IMR-90 (cell line): ENCODE measurements around the gene HMGN4. TPM values are rescaled to one million over a fixed set of nuclear protein-coding genes. Genes with fewer than 3 reads are reported as not detected.

Source experiments
- ATAC-seq: fragments of 200-7000 bp; cut with Tn5 transposase; 2 replicates; pipeline ENCODE4 v1.9.1; 2020; ENCODE audit warnings: low read depth, mild to moderate bottlenecking, moderate library complexity
- BruUV-seq: library from RNA; stranded (reverse); fragments of 400-500 nt; replicated peaks from 2 replicates; lab custom pipeline; 2021; lab: Mats Ljungman, UMichigan
- CTCF ChIA-PET: fragments of 300-600 bp; formaldehyde crosslinking; extraction: SDS; loops from one replicate; lab custom pipeline; 2021; ENCODE audit warnings: antibody characterized with exemption; lab: Yijun Ruan, JAX
- POLR2A ChIA-PET: fragments of 300-600 bp; sonication (Branson Sonifier 250); formaldehyde crosslinking; loops from one replicate; lab custom pipeline; 2022; ENCODE audit warnings: antibody characterized with exemption; ENCODE audit not compliant: unreplicated experiment; lab: Charles Lee
- DNase-seq: peaks from one replicate; pipeline ENCODE4 v3.0.0; 2013
- H2AFZ ChIP-seq: replicated peaks from 2 replicates; pipeline ENCODE3; 2013; ENCODE audit warnings: low read length, mild to moderate bottlenecking; ENCODE audit not compliant: poor library complexity
- H2AK5ac ChIP-seq: 2 replicates; pipeline ENCODE4 v1.6.1; 2013; ENCODE audit warnings: low read depth, low read length, inconsistent platforms
- H2AK9ac ChIP-seq: replicated peaks from 2 replicates; pipeline ENCODE3; 2013; ENCODE audit warnings: mild to moderate bottlenecking, low read depth, low read length, moderate library complexity; ENCODE audit not compliant: poor library complexity
- H2BK120ac ChIP-seq: 2 replicates; pipeline ENCODE4 v1.6.1; 2013; ENCODE audit warnings: low read depth, low read length, inconsistent platforms
- H2BK15ac ChIP-seq: 3 replicates; pipeline ENCODE4 v1.6.1; 2013; ENCODE audit warnings: low read depth, low read length, inconsistent platforms
- H2BK20ac ChIP-seq: 2 replicates; pipeline ENCODE4 v1.6.1; 2013; ENCODE audit warnings: low read depth, mild to moderate bottlenecking, inconsistent platforms, low read length, moderate library complexity
- H2BK5ac ChIP-seq: 2 replicates; pipeline ENCODE4 v1.6.1; 2013; ENCODE audit warnings: mild to moderate bottlenecking, low read depth, low read length, inconsistent platforms; ENCODE audit not compliant: poor library complexity, severe bottlenecking
- H3K14ac ChIP-seq: replicated peaks from 2 replicates; pipeline ENCODE4 v1.6.1; 2013; ENCODE audit warnings: low read depth, low read length, inconsistent platforms
- H3K18ac ChIP-seq: 2 replicates; pipeline ENCODE4 v1.6.1; 2013; ENCODE audit warnings: low read depth, low read length, control low read depth
- H3K23ac ChIP-seq: 2 replicates; pipeline ENCODE4 v1.6.1; 2013; ENCODE audit warnings: low read depth, low read length, inconsistent platforms
- H3K27ac ChIP-seq: 2 replicates; pipeline ENCODE4 v1.5.1; 2013; ENCODE audit warnings: mild to moderate bottlenecking, control low read depth, low read length; ENCODE audit not compliant: insufficient read depth
- H3K27me3 ChIP-seq: 2 replicates; pipeline ENCODE4 v1.6.1; 2013; ENCODE audit warnings: low read length; ENCODE audit not compliant: control insufficient read depth, insufficient read depth
- H3K36me3 ChIP-seq: 2 replicates; pipeline ENCODE4 v1.6.1; 2013; ENCODE audit warnings: low read length, mixed read lengths; ENCODE audit not compliant: control insufficient read depth, insufficient read depth
- H3K4ac ChIP-seq: 2 replicates; pipeline ENCODE4 v1.6.1; 2013; ENCODE audit warnings: low read depth, low read length, inconsistent platforms
- H3K4me1 ChIP-seq: 2 replicates; pipeline ENCODE4 v1.6.1; 2013; ENCODE audit warnings: low read length, mixed read lengths; ENCODE audit not compliant: control insufficient read depth, insufficient read depth
- H3K4me2 ChIP-seq: 2 replicates; pipeline ENCODE4 v1.6.1; 2013; ENCODE audit warnings: low read depth, mild to moderate bottlenecking, control low read depth, low read length, moderate library complexity
- H3K4me3 ChIP-seq: 2 replicates; pipeline ENCODE4 v1.5.1; 2013; ENCODE audit warnings: low read depth, mild to moderate bottlenecking, control low read depth, low read length, moderate library complexity; ENCODE audit not compliant: insufficient read depth
- H3K56ac ChIP-seq: 2 replicates; pipeline ENCODE4 v1.6.1; 2013; ENCODE audit warnings: low read length, inconsistent platforms; ENCODE audit not compliant: insufficient read depth; ENCODE audit errors: extremely low read depth
- H3K79me1 ChIP-seq, 2 experiments: 2 replicates each; pipeline ENCODE4 v1.6.1; 2013; ENCODE audit warnings: low read length in 2 of 2, inconsistent platforms in 1 of 2, low read depth in 1 of 2
- H3K9ac ChIP-seq: 2 replicates; pipeline ENCODE4 v1.6.1; 2013; ENCODE audit warnings: low read depth, low read length, control low read depth
- H3K9me1 ChIP-seq: 2 replicates; pipeline ENCODE4 v1.6.1; 2013; ENCODE audit warnings: low read length, inconsistent platforms; ENCODE audit not compliant: insufficient read depth
- H3K9me3 ChIP-seq: 2 replicates; pipeline ENCODE4 v1.6.1; 2013; ENCODE audit warnings: low read length; ENCODE audit not compliant: control insufficient read depth, insufficient read depth
- H4K20me1 ChIP-seq: 2 replicates; pipeline ENCODE4 v1.6.1; 2013; ENCODE audit warnings: low read length, inconsistent platforms; ENCODE audit not compliant: insufficient read depth
- H4K5ac ChIP-seq: 2 replicates; pipeline ENCODE4 v1.6.1; 2013; ENCODE audit warnings: mild to moderate bottlenecking, low read depth, low read length, control low read depth
- H4K8ac ChIP-seq, 2 experiments: 2 replicates each; pipeline ENCODE4 v1.6.1; 2013; ENCODE audit warnings: low read depth in 2 of 2, low read length in 2 of 2, control low read depth in 1 of 2, inconsistent platforms in 1 of 2
- H4K91ac ChIP-seq: 2 replicates; pipeline ENCODE4 v1.6.1; 2013; ENCODE audit warnings: low read depth, low read length, inconsistent platforms; ENCODE audit not compliant: insufficient read depth
- BHLHE40 ChIP-seq: fragments of 150-350 bp; IDR thresholded peaks from 2 replicates; pipeline ENCODE4 v1.6.1; 2016; ENCODE audit warnings: mild to moderate bottlenecking, low read depth, low read length
- CEBPB ChIP-seq: IDR thresholded peaks from 2 replicates; pipeline ENCODE4 v1.6.1; 2012; ENCODE audit warnings: low read depth, low read length, improper control_type of control experiment
- MAZ ChIP-seq: IDR thresholded peaks from 2 replicates; pipeline ENCODE4 v1.6.1; 2012; ENCODE audit warnings: low read depth, mild to moderate bottlenecking, low read length, improper control_type of control experiment, moderate library complexity, borderline replicate concordance
- POLR2A ChIP-seq: IDR thresholded peaks from 2 replicates; pipeline ENCODE4 v1.6.1; 2012; ENCODE audit warnings: mild to moderate bottlenecking, low read depth, low read length
- RAD21 ChIP-seq: IDR thresholded peaks from 2 replicates; pipeline ENCODE4 v1.6.1; 2012; ENCODE audit warnings: low read length, improper control_type of control experiment
- RFX5 ChIP-seq: IDR thresholded peaks from 2 replicates; pipeline ENCODE4 v1.8.0; 2012; ENCODE audit warnings: low read depth, mild to moderate bottlenecking, low read length, moderate library complexity
- WGBS, 2 experiments: methylation state at CpG; one replicate each; pipeline versions ENCODE4 v1.1.5 to v1.1.7; 2013; ENCODE audit warnings: missing lambda C conversion rate in 2 of 2; ENCODE audit not compliant: insufficient read length in 1 of 2; ENCODE audit errors: extremely low coverage in 2 of 2; 5-methylcytosine and 5-hydroxymethylcytosine counted together
- dilution Hi-C: fragments of 300-500 bp; cut with HindIII; formaldehyde crosslinking; loops from one replicate; pipeline ENCODE4 v1.14.3; 2018; ENCODE audit warnings: low sequenced_read_pairs; ENCODE audit not compliant: unreplicated experiment
- in situ Hi-C: fragments of 300-500 bp; cut with MboI; formaldehyde crosslinking; loops from 3 replicates; pipeline ENCODE4 v1.14.3; 2019; ENCODE audit warnings: low sequenced_read_pairs, inconsistent platforms, mixed read lengths
- intact Hi-C: fragments of 100-400 bp; cut with micrococcal nuclease; formaldehyde crosslinking; loops from 2 replicates; pipeline ENCODE4 v1.10.0; 2022
- polyA plus RNA-seq, 3 experiments: library from polyadenylated mRNA; depleted of rRNA; stranded (reverse); fragments of >200 nt; gene quantifications; 2 replicates each; pipeline ENCODE4 v1.2.3, GENCODE V29; 2012; ENCODE audit warnings: low replicate concordance in 1 of 3
- total RNA-seq: library from RNA; depleted of rRNA; stranded (reverse); fragments of >200 nt; gene quantifications from 2 replicates; pipeline ENCODE4 v1.2.3, GENCODE V29; 2012

HMGN4 gene
- total and polyA plus RNA-seq, 2 of the 4 experiments (the other 2 are of a cell fraction), result 46.4 to 50.2 TPM

GRCh38 chr6:26575494-26575939 is 37.4 kb downstream of the HMGN4 start:
- Histone ChIP-seq H2BK20ac (no peak overlapping the region), H3K23ac (no peak overlapping the region), H2AK5ac (no peak overlapping the region), H4K91ac (no peak overlapping the region), H4K20me1 (no peaks in the 10 kb centered on the region; the same call in 1 of the 2 replicates), H3K56ac (no peak overlapping the region), H3K9me3 (peaks cover 2% of the 10 kb centered on the region; the same call in 1 of the 2 replicates), H2BK5ac (no peak overlapping the region), H2BK120ac (no peak overlapping the region), H4K5ac (no peak overlapping the region), H4K8ac (no peak overlapping the region), H3K4ac (no peak overlapping the region), H3K36me3 (no peaks in the 10 kb centered on the region), H3K4me2 (no peak overlapping the region), H3K14ac (no peak overlapping the region), H3K18ac (no peak overlapping the region), H2AFZ (no peak overlapping the region), H2AK9ac (no peak overlapping the region), H3K79me1 (no peaks in the 10 kb centered on the region), H3K4me3 (no peak overlapping the region), H3K9me1 (no peaks in the 10 kb centered on the region), H3K27me3 (no peaks in the 10 kb centered on the region), H3K4me1 (no peaks in the 10 kb centered on the region), H2BK15ac (no peak overlapping the region), H3K27ac (no peak overlapping the region), H3K9ac (no peak overlapping the region)
- dilution Hi-C loops, result no loop called here
- ATAC-seq (no peak), DNase-seq (peak; percentile 28)
- in situ Hi-C loops, result no loop called here
- 73% methylated on average over 2 of the region's 10 CpGs; no CpG with 5 or more reads in 1 of the 2 experiments for WGBS, 2 experiments
- no TSS peak for BruUV-seq
- intact Hi-C loops, result no loop called here
- TF ChIP-seq MAZ (no peak), RFX5 (no peak), RAD21 (no peak), BHLHE40 (no peak), POLR2A (no peak), CEBPB (no peak)
- ChIA-PET POLR2A (no interaction called here), CTCF (interaction anchor here (3.4 kb wide), 1 partner anchor 20 kb away, joined by 24 read pairs; no protein-coding TSS in a partner anchor)
